Right kidney (tissue), 1 donor: ENCODE results near the gene JAZF1.
"Not testable (repeated sequence)": the region's sequence is repeated elsewhere in the genome, so short reads cannot be mapped to it uniquely, and the experiment has no call there.

Experiments used
- DNase-seq: peaks from one replicate; pipeline ENCODE4 v3.0.0-alpha.2; 2016

JAZF1 gene

DNA sequence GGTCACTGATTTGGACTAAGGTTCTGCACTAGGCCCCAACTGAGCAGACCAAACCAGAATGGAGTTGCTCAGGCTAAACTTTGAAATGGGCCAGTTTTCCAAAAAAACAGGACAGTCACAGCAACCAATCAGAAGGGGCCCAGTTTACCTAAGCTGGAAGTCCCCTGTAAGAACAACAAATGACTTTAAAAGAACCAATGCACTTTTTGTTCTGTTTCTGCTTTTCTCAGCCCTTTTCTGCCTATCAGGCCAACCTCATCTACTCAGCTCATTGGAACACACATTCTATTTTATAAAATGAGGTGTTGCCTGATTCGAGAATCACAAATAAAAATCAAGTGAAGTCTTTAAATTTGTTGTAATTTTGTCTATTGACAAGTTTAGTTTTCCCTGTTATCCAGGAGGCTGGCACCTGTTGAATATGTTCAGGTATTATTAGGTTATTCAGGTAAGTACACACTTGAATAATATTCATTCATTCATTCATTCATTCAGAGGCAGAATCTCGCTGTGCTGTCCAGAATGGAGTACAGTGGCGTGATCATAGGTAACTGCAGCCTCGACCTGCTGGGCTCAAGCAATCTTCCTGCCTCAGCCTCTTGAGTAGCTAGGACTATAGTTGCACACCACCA lies 271.9 kb downstream of the JAZF1 start:
- DNase-seq = no peak

DNA sequence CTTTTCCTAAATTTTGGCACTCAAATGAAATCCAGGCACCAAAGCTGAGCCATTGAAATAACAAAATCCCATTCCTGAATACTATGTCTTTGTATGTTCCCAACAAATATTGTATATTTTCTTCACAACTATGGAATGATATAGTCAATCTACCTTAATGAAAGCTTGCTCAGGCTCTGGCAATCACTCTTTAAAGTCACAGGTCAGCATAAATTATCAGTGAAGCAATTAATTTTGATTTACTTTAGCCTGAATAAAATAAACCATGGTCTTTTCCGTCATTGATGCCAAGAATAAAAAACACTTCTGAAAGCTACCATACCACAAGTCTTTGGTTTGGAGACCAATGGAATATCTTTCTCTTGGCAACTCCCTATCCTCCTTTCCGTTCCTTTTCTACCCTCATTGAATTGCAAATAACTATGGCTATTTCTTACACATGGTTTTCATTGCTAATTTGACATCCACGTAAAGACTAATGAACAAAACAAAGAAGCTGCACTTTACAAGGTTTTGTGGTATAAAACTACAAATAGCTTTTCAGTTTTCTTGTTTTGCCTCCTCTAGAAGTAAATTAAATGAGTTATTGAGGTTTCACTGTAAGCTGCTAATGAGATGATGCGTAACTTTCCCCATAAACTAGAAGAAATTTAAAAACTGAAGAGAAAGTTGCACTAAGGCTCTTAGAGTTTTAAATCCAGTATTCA lies 274.1 kb downstream of the JAZF1 start:
- DNase-seq = no peak

GRCh38 chr7:27905951-27906350 lies 274.6 kb downstream of the JAZF1 start:
- no peak for DNase-seq

GRCh38 chr7:27901028-27901760 lies 279.4 kb downstream of the JAZF1 start:
- no peak for DNase-seq

DNA sequence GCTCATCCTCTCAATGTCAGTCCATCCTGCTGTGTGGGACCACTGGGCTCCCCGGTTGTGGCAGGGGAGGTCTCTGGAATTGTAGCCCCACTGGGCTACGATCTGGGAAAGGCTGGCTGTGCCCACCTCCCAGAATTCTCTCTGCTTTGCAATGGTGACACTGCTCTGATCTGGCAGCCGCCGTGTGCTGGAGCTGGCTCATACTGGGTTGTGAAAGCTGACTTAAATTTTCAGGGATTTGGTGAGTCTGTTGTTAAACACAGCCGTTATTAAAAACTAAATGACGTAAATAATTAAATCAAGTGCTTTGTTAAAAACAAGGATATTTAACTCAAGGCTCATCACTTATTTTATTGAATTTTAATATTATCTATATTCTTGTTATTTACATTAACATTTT lies 280.6 kb downstream of the JAZF1 start:
- DNase-seq = no peak

DNA sequence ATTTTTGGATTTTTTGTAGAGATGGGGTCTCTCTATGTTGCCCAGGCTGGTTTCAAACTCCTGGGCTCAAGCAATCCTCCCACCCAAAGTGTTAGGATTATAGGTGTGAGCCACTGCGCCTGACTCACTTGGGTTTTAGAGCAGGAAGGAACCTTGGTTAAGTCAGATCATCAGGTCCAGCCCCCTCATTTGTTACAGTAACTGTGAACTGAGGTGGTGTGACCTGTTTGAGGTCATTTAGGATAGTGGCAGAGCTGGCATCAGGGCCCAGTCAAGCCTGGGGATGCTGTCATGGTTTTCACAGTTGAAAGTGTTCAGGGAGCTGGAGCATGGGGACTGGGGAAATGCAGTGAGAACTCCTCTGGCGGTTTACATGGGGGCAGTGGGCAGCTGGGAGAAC lies 281.0 kb downstream of the JAZF1 start:
- DNase-seq = no peak

- no peak for DNase-seq
Measured at GRCh38 chr7:27897441-27897847, 283.2 kb downstream of the JAZF1 start.

DNA sequence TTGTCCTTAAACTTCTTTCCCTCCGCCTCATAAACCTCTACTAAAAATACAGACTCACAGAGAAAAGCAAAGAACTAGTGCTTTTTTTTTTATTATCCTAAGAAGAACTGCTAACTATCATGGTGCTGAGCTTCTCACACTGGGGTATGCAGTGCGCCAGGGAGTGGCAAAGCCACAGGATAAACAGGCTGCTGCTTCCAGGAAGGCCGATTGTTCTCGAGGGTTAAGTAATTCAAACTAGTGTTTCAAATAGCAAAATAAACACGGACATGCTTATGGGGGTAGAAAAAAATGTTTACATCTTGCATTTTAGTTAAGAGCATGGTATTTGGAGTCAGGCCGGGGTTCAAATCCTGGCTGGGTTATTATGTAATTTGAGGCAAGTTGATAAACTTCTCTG lies 283.6 kb downstream of the JAZF1 start:
- DNase-seq = no peak

- DNase-seq = no peak
Measured at GRCh38 chr7:27895551-27895950, 285.0 kb downstream of the JAZF1 start.

GRCh38 chr7:27890205-27890849 lies 290.3 kb downstream of the JAZF1 start:
- DNase-seq = no peak

DNA sequence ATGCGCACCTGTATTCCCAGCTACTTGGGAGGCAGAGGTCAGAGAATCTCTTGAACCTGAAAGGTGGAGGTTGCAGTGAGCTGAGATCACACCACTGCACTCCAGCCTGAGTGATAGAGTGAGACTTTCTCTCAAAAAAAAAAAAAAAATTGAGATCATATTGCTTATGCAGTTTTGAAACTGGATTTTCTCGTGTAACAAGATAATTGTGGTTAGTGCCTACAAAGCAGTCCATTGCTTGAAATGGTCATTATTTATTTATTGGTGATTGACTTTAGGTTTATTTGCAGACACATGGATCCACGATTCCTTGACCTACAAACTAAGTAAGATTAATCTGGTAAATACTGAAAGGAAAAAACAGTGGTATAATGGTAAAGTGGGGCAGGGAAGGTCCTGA lies 290.8 kb downstream of the JAZF1 start:
- no peak for DNase-seq

DNA sequence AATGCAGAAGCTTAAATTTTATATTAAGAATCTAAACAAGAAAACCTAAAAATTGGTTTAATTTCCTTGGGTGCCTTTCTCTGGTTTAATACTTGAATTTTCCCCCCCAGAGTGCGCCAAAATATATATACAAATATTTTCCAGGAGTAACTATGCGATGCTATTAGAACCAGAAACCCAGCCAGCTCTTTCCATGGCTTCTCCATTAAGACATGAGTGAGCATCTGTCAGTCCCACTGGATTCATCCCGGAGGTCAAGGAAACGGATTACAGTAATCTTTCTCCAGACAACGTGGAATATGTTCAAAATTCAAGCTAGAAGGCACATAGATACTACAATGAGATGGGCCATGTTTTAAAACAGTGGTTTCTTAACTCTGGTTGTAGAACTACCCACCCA lies 291.9 kb downstream of the JAZF1 start:
- DNase-seq = no peak

- DNase-seq = not testable (repeated sequence)
Measured at GRCh38 chr7:27886710-27887109, 293.9 kb downstream of the JAZF1 start.

- no peak for DNase-seq
Measured at GRCh38 chr7:27885652-27886051, 294.9 kb downstream of the JAZF1 start.

DNA sequence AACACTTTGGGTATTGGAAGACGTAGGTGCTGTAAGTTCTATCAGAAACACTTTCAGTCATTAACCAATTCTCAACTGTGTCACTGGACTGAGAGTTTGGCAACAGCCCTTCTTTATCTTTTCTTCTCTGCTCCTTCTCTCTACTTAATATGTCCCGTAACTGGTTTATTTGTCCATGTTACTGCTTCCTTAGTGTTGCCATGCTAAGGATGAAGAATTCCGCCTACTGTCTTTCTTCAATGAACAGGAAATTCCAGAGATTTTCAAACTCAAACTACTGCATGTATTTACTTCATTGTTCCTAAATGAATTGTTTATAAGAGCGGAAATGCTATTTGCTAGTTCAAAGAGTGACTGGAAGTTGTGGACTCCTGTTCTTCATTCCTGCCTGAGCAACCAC lies 296.9 kb downstream of the JAZF1 start:
- no peak for DNase-seq

DNA sequence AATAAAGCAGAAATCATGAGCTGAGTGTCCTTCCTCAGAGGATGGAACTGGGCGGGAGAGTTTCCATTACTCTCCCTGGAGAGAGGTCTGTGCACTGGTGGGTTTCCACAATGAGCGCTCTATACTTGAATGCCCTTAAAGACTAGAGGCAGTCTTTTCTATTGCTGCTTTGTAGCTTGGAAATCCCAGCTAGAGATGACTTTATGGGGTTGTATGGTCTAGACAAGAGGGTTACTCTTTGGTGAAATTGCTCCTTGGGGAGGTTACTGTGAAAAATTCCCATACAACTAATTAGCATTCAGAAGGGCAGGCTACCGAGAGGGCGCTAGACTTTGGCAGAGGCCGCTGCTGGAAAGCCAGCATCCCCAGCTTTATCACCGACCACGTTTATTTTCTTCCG lies 303.8 kb downstream of the JAZF1 start:
- DNase-seq = no peak

DNA sequence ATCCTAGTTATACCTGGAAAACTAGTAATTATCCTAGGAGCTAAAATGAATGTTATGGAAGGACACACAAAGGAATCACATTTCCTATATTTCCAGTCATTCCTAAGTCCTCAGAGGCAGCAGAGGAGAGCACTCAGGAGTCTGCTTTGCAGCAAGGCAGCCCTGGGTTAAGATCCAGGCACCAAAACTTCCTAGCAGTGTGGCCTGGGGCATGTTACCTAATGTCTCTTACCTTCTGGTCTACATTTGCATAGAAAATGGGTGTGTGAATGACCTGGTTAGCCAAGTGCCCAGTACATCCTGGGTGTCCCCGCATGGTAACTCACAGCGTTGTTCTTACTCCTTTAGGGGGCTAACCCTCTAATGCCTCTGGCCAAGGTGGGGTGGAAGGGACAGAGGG lies 304.8 kb downstream of the JAZF1 start:
- DNase-seq = no peak

GRCh38 chr7:27875061-27875460 lies 305.5 kb downstream of the JAZF1 start:
- no peak for DNase-seq

GRCh38 chr7:27873981-27874957 lies 306.3 kb downstream of the JAZF1 start:
- no peak for DNase-seq

DNA sequence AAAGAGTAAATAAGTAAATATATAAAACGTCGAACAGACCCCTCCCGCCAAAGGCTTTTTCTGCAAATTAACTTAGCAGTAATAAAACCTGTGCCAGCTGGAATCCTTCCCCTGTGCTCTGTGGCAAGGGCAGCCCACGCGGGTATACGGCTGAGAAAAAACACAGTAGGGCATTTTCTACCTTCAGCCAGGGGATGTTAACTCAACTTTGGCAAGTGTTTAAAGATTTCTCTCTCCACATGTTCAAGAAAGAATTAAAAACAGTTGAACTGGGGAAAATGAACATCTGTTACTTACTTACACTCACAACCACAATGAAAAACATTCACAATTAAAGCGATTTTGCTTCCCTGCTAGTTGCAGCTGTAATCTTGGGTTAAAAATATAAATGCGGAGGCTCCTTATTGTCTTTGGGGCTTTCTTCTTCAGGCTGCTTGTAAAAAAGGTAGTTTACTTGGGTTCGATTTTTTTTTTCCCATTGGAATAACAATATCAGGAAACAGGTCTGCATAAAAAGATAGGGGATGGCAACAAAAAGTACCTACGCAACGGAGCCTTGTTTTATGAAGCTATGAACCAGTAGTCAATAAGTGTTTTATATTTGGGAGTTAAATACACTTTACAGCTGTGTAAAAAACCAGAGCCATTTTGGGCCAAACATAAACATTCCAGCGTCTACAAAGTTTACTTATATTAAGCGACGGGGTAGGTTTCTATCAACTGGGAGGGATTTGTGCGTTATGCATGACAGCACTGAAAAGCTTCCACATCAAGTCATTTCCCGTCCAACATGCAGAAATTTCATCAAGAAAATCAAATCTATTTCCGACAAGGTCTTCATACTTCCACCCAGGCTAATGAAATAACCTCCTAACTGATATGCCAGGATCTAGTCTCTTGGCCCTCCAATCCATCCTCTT lies 308.0 kb downstream of the JAZF1 start:
- no peak for DNase-seq

- DNase-seq = no peak
Measured at GRCh38 chr7:27871866-27872265, 308.7 kb downstream of the JAZF1 start.
